H1 (cell line): ENCODE data around the gene GSDME. TPM values are rescaled to one million over a fixed set of nuclear protein-coding genes. Genes with fewer than 3 reads are reported as not detected.

ENCODE experiments used
- CTCF ChIA-PET: fragments of 300-600 bp; sonication (Branson Sonifier 250); formaldehyde crosslinking; loops from one replicate; lab custom pipeline; 2021; ENCODE audit not compliant: partially characterized antibody; lab: Charles Lee
- POLR2A ChIA-PET: fragments of 300-600 bp; sonication (Branson Sonifier 250); formaldehyde crosslinking; loops from one replicate; lab custom pipeline; 2021; ENCODE audit warnings: inconsistent platforms; ENCODE audit not compliant: partially characterized antibody; lab: Charles Lee
- DNase-seq, 2 experiments: peaks; one replicate each; pipeline versions ENCODE4 v3.0.0 to v3.0.0-alpha.2; 2010 to 2022; ENCODE audit warnings: low spot score in 2 of 2, low read depth in 1 of 2, mixed read lengths in 1 of 2
- FAIRE-seq: peaks from 2 replicates; lab custom pipeline; 2011; peaks lifted over from hg19 to GRCh38; lab: Jason Lieb, UNC
- H2AFZ ChIP-seq: 2 replicates; pipeline ENCODE4 v1.8.1; 2012; ENCODE audit warnings: low read length, inconsistent platforms
- H2AK5ac ChIP-seq: 2 replicates; pipeline ENCODE4 v1.6.1; 2013; ENCODE audit warnings: low read depth, low read length
- H2BK120ac ChIP-seq: replicated peaks from 2 replicates; pipeline ENCODE3; 2013; ENCODE audit warnings: low read depth, low read length, inconsistent platforms
- H2BK12ac ChIP-seq: 2 replicates; pipeline ENCODE4 v1.6.1; 2013; ENCODE audit warnings: low read depth, low read length
- H2BK15ac ChIP-seq: 2 replicates; pipeline ENCODE4 v1.6.1; 2013; ENCODE audit warnings: low read length
- H2BK20ac ChIP-seq: 2 replicates; pipeline ENCODE4 v1.6.1; 2013; ENCODE audit warnings: low read length
- H2BK5ac ChIP-seq: 2 replicates; pipeline ENCODE4 v1.6.1; 2013; ENCODE audit warnings: low read depth, low read length
- H3K14ac ChIP-seq: 2 replicates; pipeline ENCODE4 v1.6.1; 2013; ENCODE audit warnings: inconsistent platforms; ENCODE audit not compliant: insufficient read length
- H3K18ac ChIP-seq: 2 replicates; pipeline ENCODE4 v1.6.1; 2013; ENCODE audit warnings: low read length; ENCODE audit errors: extremely low read depth
- H3K23ac ChIP-seq: 2 replicates; pipeline ENCODE4 v1.6.1; 2013; ENCODE audit warnings: inconsistent platforms; ENCODE audit not compliant: insufficient read length
- H3K23me2 ChIP-seq: 2 replicates; pipeline ENCODE4 v1.6.1; 2013; ENCODE audit warnings: low read depth, low read length
- H3K27ac ChIP-seq: 2 replicates; pipeline ENCODE4 v1.6.1; 2011; ENCODE audit warnings: low read depth, low read length, inconsistent platforms
- H3K27me3 ChIP-seq, 4 experiments: replicated peaks in 1 of 4; 1 replicate in 1 of 4; 2 replicates in 3 of 4; pipeline versions ENCODE4 v1.6.1 to v1.8.1; 2011 to 2013; ENCODE audit warnings: low read length in 3 of 4, mild to moderate bottlenecking in 3 of 4, inconsistent platforms in 2 of 4, mixed read lengths in 2 of 4, moderate library complexity in 1 of 4; ENCODE audit not compliant: control insufficient read depth in 3 of 4, insufficient read depth in 3 of 4; ENCODE audit errors: extremely low read depth in 1 of 4
- H3K36me3 ChIP-seq, 4 experiments: 2 replicates each; pipeline versions ENCODE4 v1.6.1 to v1.8.1; 2011 to 2013; ENCODE audit warnings: mild to moderate bottlenecking in 4 of 4, low read length in 3 of 4, moderate library complexity in 2 of 4, control low read depth in 1 of 4, inconsistent platforms in 1 of 4; ENCODE audit not compliant: insufficient read depth in 4 of 4, control insufficient read depth in 2 of 4
- H3K4ac ChIP-seq: replicated peaks from 2 replicates; pipeline ENCODE3; 2013; ENCODE audit warnings: low read length, low read depth, mixed read lengths, inconsistent platforms; ENCODE audit not compliant: insufficient read length
- H3K4me1 ChIP-seq, 4 experiments: replicated peaks in 1 of 4; 1 replicate in 1 of 4; 2 replicates in 3 of 4; pipeline versions ENCODE4 v1.6.1 to v1.8.1; 2011 to 2013; ENCODE audit warnings: low read length in 3 of 4, inconsistent platforms in 2 of 4, mixed read lengths in 1 of 4; ENCODE audit not compliant: insufficient read depth in 4 of 4, control insufficient read depth in 3 of 4
- H3K4me2 ChIP-seq, 2 experiments: 2 replicates each; pipeline versions ENCODE4 v1.6.1 to v1.8.1; 2011 to 2013; ENCODE audit warnings: low read depth in 2 of 2, low read length in 2 of 2, control low read depth in 1 of 2, inconsistent platforms in 1 of 2, mild to moderate bottlenecking in 1 of 2; ENCODE audit not compliant: insufficient read depth in 1 of 2
- H3K4me3 ChIP-seq, 4 experiments: fragments of 200-600, 300-600 bp in 1 of 4; sonication (generic), shearing (Covaris generic), sonication (Bioruptor Twin) in 1 of 4; 2 replicates each; pipeline versions ENCODE4 v1.5.1 to v1.8.1; 2011 to 2016; ENCODE audit warnings: low read length in 4 of 4, low read depth in 3 of 4, control low read depth in 2 of 4, inconsistent platforms in 2 of 4, mild to moderate bottlenecking in 2 of 4, mixed read lengths in 1 of 4, moderate library complexity in 1 of 4; ENCODE audit not compliant: insufficient read depth in 2 of 4; ENCODE audit errors: extremely low read depth in 1 of 4
- H3K56ac ChIP-seq: replicated peaks from 2 replicates; pipeline ENCODE3; 2013; ENCODE audit warnings: low read depth, mild to moderate bottlenecking, mixed read lengths, low read length, inconsistent platforms; ENCODE audit not compliant: insufficient read length
- H3K79me1 ChIP-seq: 2 replicates; pipeline ENCODE4 v1.6.1; 2013; ENCODE audit warnings: low read depth, low read length, control low read depth
- H3K79me2 ChIP-seq, 2 experiments: 2 replicates each; pipeline versions ENCODE4 v1.6.1 to v1.8.1; 2012 to 2013; ENCODE audit warnings: low read length in 2 of 2, mild to moderate bottlenecking in 2 of 2, inconsistent platforms in 1 of 2; ENCODE audit not compliant: insufficient read depth in 2 of 2, control insufficient read depth in 1 of 2
- H3K9ac ChIP-seq, 4 experiments: replicated peaks in 1 of 4; 1 replicate in 1 of 4; 2 replicates in 3 of 4; pipeline versions ENCODE4 v1.6.1 to v1.8.1; 2011 to 2013; ENCODE audit warnings: low read depth in 3 of 4, low read length in 3 of 4, control low read depth in 2 of 4, mild to moderate bottlenecking in 2 of 4, moderate library complexity in 2 of 4, inconsistent platforms in 1 of 4; ENCODE audit errors: extremely low read depth in 1 of 4
- H3K9me3 ChIP-seq, 2 experiments: 2 replicates each; pipeline versions ENCODE4 v1.6.1 to v1.8.1; 2012 to 2013; ENCODE audit warnings: mild to moderate bottlenecking in 2 of 2, moderate library complexity in 2 of 2, control low read depth in 1 of 2, inconsistent platforms in 1 of 2, low read depth in 1 of 2, low read length in 1 of 2, mixed read lengths in 1 of 2; ENCODE audit not compliant: insufficient read depth in 2 of 2
- H4K20me1 ChIP-seq, 2 experiments: replicated peaks in 1 of 2; 2 replicates each; pipeline versions ENCODE3 to v1.8.1; 2011 to 2013; ENCODE audit warnings: inconsistent platforms in 2 of 2, low read length in 2 of 2, mild to moderate bottlenecking in 1 of 2; ENCODE audit not compliant: insufficient read depth in 2 of 2, control insufficient read depth in 1 of 2
- H4K5ac ChIP-seq: 2 replicates; pipeline ENCODE4 v1.6.1; 2013; ENCODE audit warnings: low read length, low read depth, mixed read lengths, inconsistent platforms; ENCODE audit not compliant: insufficient read length
- H4K8ac ChIP-seq: 2 replicates; pipeline ENCODE4 v1.8.0; 2013; ENCODE audit warnings: mild to moderate bottlenecking, moderate library complexity, low read length, inconsistent platforms; ENCODE audit not compliant: insufficient read depth; ENCODE audit errors: extremely low read depth
- H4K91ac ChIP-seq: replicated peaks from 2 replicates; pipeline ENCODE3; 2013; ENCODE audit warnings: low read length, mixed read lengths, inconsistent platforms; ENCODE audit not compliant: insufficient read length
- BCL11A ChIP-seq, 2 experiments: IDR thresholded peaks; one replicate each; pipeline ENCODE4 v1.6.1; 2011; ENCODE audit warnings: low read depth in 2 of 2, low read length in 2 of 2, mild to moderate bottlenecking in 2 of 2
- CBX5 ChIP-seq: fragments of 300-800, 300-1000 bp; sonication (generic); IDR thresholded peaks from 2 replicates; pipeline ENCODE4 v1.7.1; 2016; ENCODE audit warnings: antibody characterized with exemption, low read length, low read depth
- EGR1 ChIP-seq: IDR thresholded peaks from 2 replicates; pipeline ENCODE4 v1.6.1; 2011; ENCODE audit warnings: low read depth, low read length, borderline replicate concordance
- EP300 ChIP-seq, 2 experiments: IDR thresholded peaks; 1 replicate in 1 of 2; 2 replicates in 1 of 2; pipeline ENCODE4 v1.6.1; 2011 to 2012; ENCODE audit warnings: low read depth in 2 of 2, low read length in 2 of 2, mild to moderate bottlenecking in 2 of 2, borderline replicate concordance in 1 of 2, inconsistent platforms in 1 of 2, moderate library complexity in 1 of 2
- GABPA ChIP-seq: IDR thresholded peaks from 2 replicates; pipeline ENCODE4 v1.6.1; 2011; ENCODE audit warnings: mild to moderate bottlenecking, low read length, moderate library complexity, borderline replicate concordance; ENCODE audit not compliant: insufficient read depth
- HDAC2 ChIP-seq, 2 experiments: fragments of 300-600 bp in 1 of 2; sonication (generic) in 1 of 2; IDR thresholded peaks; 2 replicates each; pipeline ENCODE4 v1.6.1; 2011 to 2012; ENCODE audit warnings: low read depth in 2 of 2, low read length in 2 of 2, mild to moderate bottlenecking in 2 of 2, moderate library complexity in 2 of 2, borderline replicate concordance in 1 of 2, inconsistent platforms in 1 of 2
- HDAC6 ChIP-seq: IDR thresholded peaks from one replicate; pipeline ENCODE4 v1.7.1; 2012; ENCODE audit warnings: low read depth, mild to moderate bottlenecking, inconsistent platforms, low read length, moderate library complexity
- KDM1A ChIP-seq: fragments of 200-600, 300-600 bp; sonication (generic); IDR thresholded peaks from 2 replicates; pipeline ENCODE4 v1.7.1; 2016; ENCODE audit warnings: mild to moderate bottlenecking, low read length, borderline replicate concordance
- RBBP5 ChIP-seq: IDR thresholded peaks from 2 replicates; pipeline ENCODE4 v1.7.1; 2012; ENCODE audit warnings: low read depth, mild to moderate bottlenecking, inconsistent platforms, low read length, moderate library complexity, borderline replicate concordance
- SAP30 ChIP-seq: fragments of 300-600 bp; sonication (generic); IDR thresholded peaks from 2 replicates; pipeline ENCODE4 v1.7.1; 2012; ENCODE audit warnings: low read length, moderate library complexity, mild to moderate bottlenecking, inconsistent platforms; ENCODE audit not compliant: insufficient read depth, insufficient replicate concordance
- TAF7 ChIP-seq: optimal IDR thresholded peaks from 2 replicates; pipeline ENCODE3; 2011; ENCODE audit warnings: low read depth, mild to moderate bottlenecking, inconsistent platforms, low read length, moderate library complexity, borderline replicate concordance
- TCF12 ChIP-seq: IDR thresholded peaks from 2 replicates; pipeline ENCODE4 v1.6.1; 2011; ENCODE audit warnings: low read depth, mild to moderate bottlenecking, low read length
- YY1 ChIP-seq: IDR thresholded peaks from 2 replicates; pipeline ENCODE4 v1.6.1; 2011; ENCODE audit warnings: low read depth, mild to moderate bottlenecking, low read length
- ZNF274 ChIP-seq: IDR thresholded peaks from 2 replicates; pipeline ENCODE4 v1.7.0; 2012; ENCODE audit warnings: low read length, borderline replicate concordance; ENCODE audit errors: extremely low read depth
- WGBS, 2 experiments: shearing (Covaris generic) in 1 of 2; methylation state at CpG; one replicate each; pipeline versions ENCODE4 v1.1.6 to v1.1.7; 2013 to 2015; ENCODE audit warnings: low lambda C conversion rate in 2 of 2, mixed read lengths in 2 of 2, inconsistent platforms in 1 of 2, low coverage in 1 of 2, missing lambda C conversion rate in 1 of 2; ENCODE audit not compliant: insufficient replicate concordance in 2 of 2, insufficient coverage in 1 of 2, insufficient read length in 1 of 2; ENCODE audit errors: extremely low coverage in 1 of 2, missing lambda C conversion rate in 1 of 2; 5-methylcytosine and 5-hydroxymethylcytosine counted together
- polyA plus RNA-seq, 7 experiments: library from polyadenylated mRNA; depleted of rRNA in 3 of 7; stranded (reverse) in 5 of 7; unstranded in 2 of 7; fragments of >200 nt in 5 of 7; fragments of 200-250 nt in 2 of 7; gene quantifications; 1 replicate in 5 of 7; 2 replicates in 1 of 7; 4 replicates in 1 of 7; pipeline versions ENCODE4 v1.2.1 to v1.2.3, GENCODE V29; 2011 to 2013; ENCODE audit warnings: missing spikeins in 2 of 7, mixed read lengths in 2 of 7
- total RNA-seq: library from RNA; stranded (reverse); fragmentation: NEBNext Ultra II Directional; extraction: Animal tissue kit (Norgen Biotek cat#: 25700); gene quantifications from 2 replicates; pipeline ENCODE4 v1.2.1, GENCODE V29; 2021

The GSDME gene
- total and polyA plus RNA-seq, 2 of the 8 experiments (the other 6 are each of a cell fraction or from before 2014, with no cell fraction given), result 5.4 to 7.6 TPM

DNA sequence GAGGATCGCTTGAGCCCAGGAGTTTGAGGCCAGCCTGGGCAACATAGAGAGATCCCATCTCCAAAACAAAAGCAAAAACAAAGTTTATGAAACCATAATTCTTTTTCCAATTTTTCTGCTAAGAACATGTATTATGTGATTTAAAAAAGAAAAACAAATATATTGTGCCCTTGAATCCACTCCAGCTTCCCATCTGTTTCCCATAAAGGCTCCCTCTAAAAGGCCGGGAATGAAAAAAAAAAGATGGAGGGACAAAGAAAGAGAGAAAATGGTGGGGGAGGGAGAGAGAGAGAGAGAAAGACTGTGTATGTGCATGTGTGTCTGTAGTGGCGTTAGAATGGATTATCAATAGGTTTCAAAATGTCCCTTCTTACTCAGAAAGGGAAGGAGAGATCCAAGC, 20.5 kb upstream of the GSDME start:
- CTCF ChIA-PET, result interaction anchor here (0.8 to 1.0 kb wide), 2 partner anchors 17 to 317 kb away, joined by 3 read pairs; no protein-coding TSS in a partner anchor
- TF ChIP-seq TCF12 (no peak), SAP30 (no peak), CBX5 (no peak), HDAC2 (IDR thresholded peaks at IDR 0.05; ENCODE audit: borderline replicate concordance in 1 of 2, low read depth in 2 of 2, low read length in 2 of 2) (no peak), HDAC6 (no peak), RBBP5 (no peak), ZNF274 (no peak), YY1 (no peak), TAF7 (no peak), EGR1 (no peak), BCL11A (IDR thresholded peaks at IDR 0.05; ENCODE audit: low read depth in 2 of 2, low read length in 2 of 2) (no peak), GABPA (no peak), KDM1A (no peak), EP300 (IDR thresholded peaks at IDR 0.05; ENCODE audit: borderline replicate concordance in 1 of 2, low read depth in 2 of 2, low read length in 2 of 2) (no peak)

More for the DNA sequence above, 20.5 kb upstream of the GSDME start:
- Histone ChIP-seq H4K8ac (no peak overlapping the region), H3K4me2 (no peak overlapping the region), H3K36me3 (no peaks in the 10 kb centered on the region), H4K91ac (no peak overlapping the region), H3K23me2 (no peaks in the 10 kb centered on the region; the same call in 1 of the 2 replicates), H2BK15ac (no peak overlapping the region), H4K20me1 (no peaks in the 10 kb centered on the region), H3K79me1 (no peaks in the 10 kb centered on the region), H4K5ac (no peak overlapping the region), H2BK12ac (no peak overlapping the region), H2BK5ac (no peak overlapping the region), H2AK5ac (no peak overlapping the region), H3K27ac (no peak overlapping the region), H3K4me3 (no peak overlapping the region), H3K56ac (no peak overlapping the region), H3K9me3 (peaks cover 0 to under 1% of the 10 kb centered on the region in 2 experiments; a peak in 1 of 4 replicates), H3K4ac (no peak overlapping the region), H3K4me1 (no peaks in the 10 kb centered on the region), H3K14ac (no peak overlapping the region), H3K23ac (no peak overlapping the region), H2BK120ac (no peak overlapping the region), H3K9ac (no peak overlapping the region), H2AFZ (no peak overlapping the region), H3K27me3 (no peaks in the 10 kb centered on the region), H2BK20ac (no peak overlapping the region), H3K18ac (no peak overlapping the region), H3K79me2 (no peaks in the 10 kb centered on the region)
- no peak for DNase-seq
- no peak for FAIRE-seq
- POLR2A ChIA-PET, result no interaction called here
- WGBS, 2 experiments, result 86% methylated on average over 3 of the region's 3 CpGs; no CpG with 5 or more reads in 1 of the 2 experiments
